Astrocyte (in vitro differentiated cells and primary cell): ENCODE data around the gene FOXL3. TPM values are rescaled to one million over a fixed set of nuclear protein-coding genes. Genes with fewer than 3 reads are reported as not detected.

Experiments used
- DNase-seq: peaks from one replicate; pipeline ENCODE4 v3.0.0-alpha.2; 2010; ENCODE audit warnings: low read depth
- FAIRE-seq: peaks from 2 replicates; lab custom pipeline; 2011; peaks lifted over from hg19 to GRCh38; lab: Jason Lieb, UNC
- H2AFZ ChIP-seq: 2 replicates; pipeline ENCODE4 v1.6.0; 2012; ENCODE audit warnings: low read depth, low read length, inconsistent platforms
- H3K27ac ChIP-seq: 2 replicates; pipeline ENCODE4 v1.5.1; 2011; ENCODE audit warnings: low read depth, low read length, inconsistent platforms
- H3K27me3 ChIP-seq: 2 replicates; pipeline ENCODE4 v1.6.0; 2011; ENCODE audit warnings: low read length, inconsistent platforms; ENCODE audit not compliant: insufficient read depth
- H3K36me3 ChIP-seq: 2 replicates; pipeline ENCODE4 v1.5.1; 2011; ENCODE audit warnings: low read length, inconsistent platforms; ENCODE audit not compliant: insufficient read depth
- H3K4me1 ChIP-seq: 2 replicates; pipeline ENCODE4 v1.5.1; 2011; ENCODE audit warnings: low read length, inconsistent platforms; ENCODE audit not compliant: insufficient read depth
- H3K4me2 ChIP-seq: 2 replicates; pipeline ENCODE4 v1.6.0; 2012; ENCODE audit warnings: low read length, inconsistent platforms
- H3K4me3 ChIP-seq: 2 replicates; pipeline ENCODE4 v1.5.1; 2011; ENCODE audit warnings: low read depth, mild to moderate bottlenecking, low read length, inconsistent platforms; ENCODE audit not compliant: insufficient read depth
- H3K79me2 ChIP-seq: 2 replicates; pipeline ENCODE4 v1.6.0; 2012; ENCODE audit warnings: mild to moderate bottlenecking, low read length, inconsistent platforms; ENCODE audit not compliant: insufficient read depth
- H3K9ac ChIP-seq: 2 replicates; pipeline ENCODE4 v1.6.0; 2012; ENCODE audit warnings: mild to moderate bottlenecking, low read length, inconsistent platforms
- H3K9me3 ChIP-seq: 2 replicates; pipeline ENCODE4 v1.5.1; 2012; ENCODE audit warnings: low read depth, mild to moderate bottlenecking, low read length, inconsistent platforms; ENCODE audit not compliant: insufficient read depth
- H4K20me1 ChIP-seq: 2 replicates; pipeline ENCODE4 v1.6.0; 2012; ENCODE audit warnings: low read length, inconsistent platforms; ENCODE audit not compliant: insufficient read depth
- H3K27ac Mint-ChIP-seq: one replicate; pipeline ENCODE4 v1.8.0; 2021; ENCODE audit warnings: mild to moderate bottlenecking, mixed read lengths; ENCODE audit not compliant: unreplicated experiment
- H3K27me3 Mint-ChIP-seq: one replicate; pipeline ENCODE4 v1.8.0; 2021; ENCODE audit warnings: low read depth, mixed read lengths; ENCODE audit not compliant: unreplicated experiment
- H3K36me3 Mint-ChIP-seq: one replicate; pipeline ENCODE4 v1.8.0; 2021; ENCODE audit warnings: low read depth, mixed read lengths; ENCODE audit not compliant: unreplicated experiment
- H3K4me1 Mint-ChIP-seq: one replicate; pipeline ENCODE4 v1.8.0; 2021; ENCODE audit warnings: low read depth, mixed read lengths; ENCODE audit not compliant: unreplicated experiment
- H3K4me3 Mint-ChIP-seq: one replicate; pipeline ENCODE4 v1.8.0; 2021; ENCODE audit warnings: mild to moderate bottlenecking, moderate library complexity, mixed read lengths; ENCODE audit not compliant: unreplicated experiment
- H3K9me3 Mint-ChIP-seq: one replicate; pipeline ENCODE4 v1.8.0; 2021; ENCODE audit warnings: mild to moderate bottlenecking, mixed read lengths; ENCODE audit not compliant: unreplicated experiment
- CTCF ChIP-seq: IDR thresholded peaks from 2 replicates; pipeline ENCODE4 v1.5.1; 2011; ENCODE audit warnings: low read depth, mild to moderate bottlenecking, inconsistent platforms, low read length, moderate library complexity; ENCODE audit not compliant: insufficient read depth
- EZH2 ChIP-seq: IDR thresholded peaks from 2 replicates; pipeline ENCODE4 v1.6.1; 2012; ENCODE audit warnings: mild to moderate bottlenecking, low read length, inconsistent platforms; ENCODE audit not compliant: insufficient read depth
- total RNA-seq: library from RNA; stranded (reverse); gene quantifications from 2 replicates; pipeline ENCODE4 v1.2.1, GENCODE V29; 2021

The FOXL3 gene
- total RNA-seq, 1 donor from 2014 or later = not detected

- H3K27me3 ChIP-seq = peaks cover 3% of the 10 kb centered on the region
- H4K20me1 ChIP-seq = no peaks in the 10 kb centered on the region
- no peak overlapping the region for H3K9ac ChIP-seq
- TF ChIP-seq EZH2 (no peak), CTCF (no peak)
- no peaks in the 10 kb centered on the region for H3K79me2 ChIP-seq
- H3K27me3 Mint-ChIP-seq = peaks cover 35% of the 10 kb centered on the region
- no peak overlapping the region for H3K27ac ChIP-seq
- no peaks in the 10 kb centered on the region for H3K36me3 Mint-ChIP-seq
- no peak overlapping the region for H3K4me3 ChIP-seq
- H3K4me2 ChIP-seq = no peak overlapping the region
- H3K9me3 ChIP-seq = peaks cover 5% of the 10 kb centered on the region
- H3K4me1 ChIP-seq = no peaks in the 10 kb centered on the region
- FAIRE-seq (no peak), DNase-seq (no peak)
- H3K9me3 Mint-ChIP-seq = peaks cover 37% of the 10 kb centered on the region
- H3K4me3 Mint-ChIP-seq = no peak overlapping the region
- no peaks in the 10 kb centered on the region for H3K36me3 ChIP-seq
- H3K4me1 Mint-ChIP-seq = no peaks in the 10 kb centered on the region
- H2AFZ ChIP-seq = no peak overlapping the region
- no peak overlapping the region for H3K27ac Mint-ChIP-seq
Measured at GRCh38 chr7:272631-273030, 17.3 kb upstream of the FOXL3 start.

- peaks cover 39% of the 10 kb centered on the region for H3K9me3 Mint-ChIP-seq
- no peaks in the 10 kb centered on the region for H4K20me1 ChIP-seq
- peaks cover 32% of the 10 kb centered on the region for H3K27me3 Mint-ChIP-seq
- peaks cover 5% of the 10 kb centered on the region for H3K9me3 ChIP-seq
- H3K27ac ChIP-seq = no peak overlapping the region
- peaks cover 4% of the 10 kb centered on the region for H3K36me3 Mint-ChIP-seq
- H2AFZ ChIP-seq = no peak overlapping the region
- FAIRE-seq (no peak), DNase-seq (no peak)
- no peak overlapping the region for H3K4me3 Mint-ChIP-seq
- H3K36me3 ChIP-seq = no peaks in the 10 kb centered on the region
- no peak overlapping the region for H3K27ac Mint-ChIP-seq
- no peaks in the 10 kb centered on the region for H3K4me1 Mint-ChIP-seq
- no peaks in the 10 kb centered on the region for H3K79me2 ChIP-seq
- no peak overlapping the region for H3K9ac ChIP-seq
- H3K4me1 ChIP-seq = no peaks in the 10 kb centered on the region
- H3K4me2 ChIP-seq = no peak overlapping the region
- H3K27me3 ChIP-seq = peaks cover 3% of the 10 kb centered on the region
- no peak overlapping the region for H3K4me3 ChIP-seq
- no peak for TF ChIP-seq EZH2
- TF ChIP-seq CTCF = no peak
Measured at GRCh38 chr7:273327-273726, 16.6 kb upstream of the FOXL3 start.

GRCh38 chr7:274266-274665 is 15.7 kb upstream of the FOXL3 start:
- Histone ChIP-seq H2AFZ (no peak overlapping the region), H3K27me3 (peaks cover 3% of the 10 kb centered on the region)
- TF ChIP-seq EZH2 (no peak), CTCF (no peak)

More at GRCh38 chr7:274266-274665, 15.7 kb upstream of the FOXL3 start:
- Histone ChIP-seq H4K20me1 (no peaks in the 10 kb centered on the region), H3K27ac (no peak overlapping the region), H3K9me3 (peaks cover 5% of the 10 kb centered on the region), H3K36me3 (no peaks in the 10 kb centered on the region), H3K4me1 (no peaks in the 10 kb centered on the region), H3K9ac (no peak overlapping the region), H3K79me2 (no peaks in the 10 kb centered on the region), H3K4me3 (no peak overlapping the region), H3K4me2 (no peak overlapping the region)
- Mint-ChIP-seq H3K27ac (no peak overlapping the region), H3K27me3 (peaks cover 29% of the 10 kb centered on the region), H3K36me3 (peaks cover 4% of the 10 kb centered on the region), H3K4me3 (no peak overlapping the region), H3K9me3 (peaks cover 39% of the 10 kb centered on the region), H3K4me1 (no peaks in the 10 kb centered on the region)
- FAIRE-seq = no peak
- no peak for DNase-seq
